OCI-M2 (cell line): Measurements from ENCODE around the gene CDKAL1.
"Not testable (repeated sequence)": the region's sequence is repeated elsewhere in the genome, so short reads cannot be mapped to it uniquely, and the experiment has no call there.

Source experiments
- DNase-seq: peaks from one replicate; lab custom pipeline; 2025; ENCODE audit not compliant: unreplicated experiment; lab: John Stamatoyannopoulos, UW

The CDKAL1 gene

GRCh38 chr6:21222656-21223055, 688.4 kb downstream of the CDKAL1 start:
- no peak for DNase-seq

- no peak for DNase-seq
These were observed 691.7 kb downstream of the CDKAL1 start for GRCh38 chr6:21225912-21226311.

GRCh38 chr6:21227486-21227885, 693.2 kb downstream of the CDKAL1 start:
- no peak for DNase-seq

- DNase-seq: no peak
These were observed 694.2 kb downstream of the CDKAL1 start for GRCh38 chr6:21228411-21228810.

GRCh38 chr6:21228876-21229460, 694.7 kb downstream of the CDKAL1 start:
- no peak for DNase-seq

DNA sequence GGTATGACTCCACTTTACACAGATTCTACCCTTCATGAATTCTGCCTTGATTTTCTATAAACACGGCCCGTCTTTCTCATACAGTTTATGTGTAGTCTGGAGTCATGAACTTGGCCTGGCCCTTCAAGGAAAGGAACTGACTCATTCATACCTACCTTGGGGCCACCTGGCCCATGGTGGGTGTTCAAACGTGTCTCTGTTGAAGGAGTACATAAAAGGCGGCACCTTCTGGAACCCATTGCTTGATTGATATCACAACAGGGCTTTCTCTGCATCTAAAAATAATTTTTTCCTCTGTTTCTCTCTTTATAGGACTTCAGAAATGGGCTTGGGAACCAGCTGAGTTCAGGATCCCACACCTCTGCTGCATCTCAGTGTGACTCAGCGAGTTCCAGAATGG, 696.3 kb downstream of the CDKAL1 start:
- DNase-seq: no peak

DNA sequence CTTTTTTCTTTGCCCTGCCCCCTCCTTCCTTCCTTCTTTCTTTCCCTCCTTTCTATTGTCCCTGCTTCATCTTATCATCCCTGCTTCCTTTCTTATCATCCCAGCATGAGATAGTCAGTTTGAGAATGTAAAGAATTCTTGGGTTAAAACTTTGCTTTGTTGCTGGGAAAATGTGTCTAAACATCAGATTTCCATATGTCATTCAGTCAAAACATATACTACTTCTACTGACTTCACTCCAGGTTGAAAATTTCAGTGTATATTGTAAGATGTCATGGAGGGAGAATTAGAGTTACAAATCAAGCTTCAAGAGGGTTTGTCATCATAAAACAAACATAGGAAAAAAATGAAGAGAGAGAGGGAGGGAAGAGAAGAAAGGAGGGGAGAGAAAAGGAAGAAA, 700.9 kb downstream of the CDKAL1 start:
- no peak for DNase-seq

DNA sequence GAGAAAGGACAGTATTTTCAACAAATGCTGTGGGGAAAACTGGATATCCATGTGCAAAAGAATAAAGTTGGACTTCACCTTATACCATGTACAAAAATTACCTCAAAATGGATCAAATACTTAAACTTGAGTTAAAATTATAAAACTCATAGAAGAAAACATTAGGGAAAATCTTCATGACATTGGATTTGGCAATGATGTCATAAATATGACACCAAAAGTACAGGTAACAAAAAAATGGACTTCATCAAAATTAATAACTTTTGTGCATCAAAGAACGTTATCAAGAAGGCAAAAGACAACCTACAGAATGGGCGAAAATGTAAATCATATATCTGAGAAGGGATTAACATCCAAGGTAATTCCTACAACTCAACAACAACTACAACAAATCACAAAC, 704.0 kb downstream of the CDKAL1 start:
- no peak for DNase-seq

GRCh38 chr6:21240709-21241108, 706.5 kb downstream of the CDKAL1 start:
- no peak for DNase-seq

DNA sequence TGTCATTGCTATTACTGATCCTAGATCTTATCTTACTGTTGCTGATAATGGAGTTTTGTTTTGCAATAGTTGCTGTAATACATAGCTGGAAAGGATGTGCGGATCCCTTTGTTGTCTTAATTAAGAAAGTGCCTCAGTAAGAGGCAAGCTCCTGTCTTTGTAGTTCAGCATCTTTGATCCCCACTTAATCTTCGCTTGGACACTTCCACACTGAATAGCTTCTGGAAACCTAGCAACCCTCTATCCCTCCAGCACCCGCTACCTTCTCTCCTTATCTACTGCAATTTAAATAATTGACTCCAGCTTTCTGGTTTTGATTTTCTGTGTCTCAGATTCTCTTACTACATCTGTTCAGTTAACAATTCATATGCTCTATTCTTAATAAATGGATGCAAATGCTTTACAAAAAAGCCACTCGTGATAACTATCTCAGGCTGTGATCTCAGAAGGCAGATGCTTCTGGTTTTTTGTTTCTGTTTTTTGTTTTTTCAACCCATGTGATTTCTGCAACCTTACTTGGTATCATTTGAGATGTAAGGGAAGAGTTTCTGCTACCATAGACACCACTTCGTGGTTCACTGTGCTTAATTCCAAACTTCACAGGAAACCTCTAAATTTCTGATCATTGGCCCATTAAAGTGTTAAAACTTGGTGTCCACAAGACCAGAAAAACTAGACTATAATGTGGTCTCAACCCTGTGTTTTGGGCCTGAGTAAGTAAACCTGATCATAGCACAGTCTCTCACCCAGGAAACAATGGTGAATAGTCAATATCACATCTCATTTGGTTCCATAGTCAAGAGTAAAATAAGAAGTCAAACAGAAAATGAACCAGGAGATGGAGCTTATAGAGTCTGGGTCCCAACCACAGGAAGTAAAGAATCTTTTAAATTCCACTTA, 707.2 kb downstream of the CDKAL1 start:
- DNase-seq: no peak

GRCh38 chr6:21244897-21245470, 710.7 kb downstream of the CDKAL1 start:
- DNase-seq: no peak

DNA sequence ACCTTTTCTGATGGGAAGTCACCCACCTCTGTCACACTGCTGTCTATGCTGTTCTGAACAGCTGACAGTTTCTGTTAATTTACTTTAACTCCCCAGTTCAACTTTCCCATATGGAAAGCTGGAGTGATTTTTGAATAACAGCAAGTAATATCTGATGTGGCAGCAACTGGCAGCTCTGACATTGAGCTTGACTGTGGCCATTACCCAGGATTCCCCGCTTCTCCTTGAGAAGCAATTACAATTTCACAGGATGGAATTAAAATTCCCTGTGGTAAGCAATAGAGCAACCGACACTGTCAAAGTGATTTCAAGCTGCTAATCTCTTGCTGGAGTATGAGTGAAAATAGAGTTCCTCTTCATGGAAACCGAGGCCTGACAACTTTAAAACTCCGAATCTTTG, 711.2 kb downstream of the CDKAL1 start:
- DNase-seq: no peak

GRCh38 chr6:21246075-21246474, 711.8 kb downstream of the CDKAL1 start:
- DNase-seq: no peak

- not testable (repeated sequence) for DNase-seq
These were observed 720.2 kb downstream of the CDKAL1 start for GRCh38 chr6:21254460-21254859.

DNA sequence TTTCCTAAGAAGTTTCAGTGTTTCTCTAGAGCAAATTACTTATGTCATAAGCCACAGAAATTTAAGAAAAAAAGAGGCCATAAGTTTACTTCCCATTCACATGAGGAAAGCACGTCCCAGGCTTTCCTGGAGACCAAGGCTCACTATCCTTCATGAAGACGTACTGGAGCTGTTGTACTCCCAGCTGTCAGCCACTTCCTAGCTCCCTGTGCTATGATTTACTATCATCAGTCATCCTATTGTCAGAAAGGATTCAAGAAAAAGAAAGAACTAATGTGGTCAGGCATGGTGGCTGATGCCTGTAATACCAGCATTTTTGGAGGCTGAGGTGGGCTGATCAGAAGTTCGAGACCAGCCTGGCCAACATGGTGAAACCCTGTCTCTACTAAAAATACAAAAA, 721.9 kb downstream of the CDKAL1 start:
- DNase-seq: no peak

GRCh38 chr6:21257125-21257524, 722.9 kb downstream of the CDKAL1 start:
- DNase-seq: no peak

DNA sequence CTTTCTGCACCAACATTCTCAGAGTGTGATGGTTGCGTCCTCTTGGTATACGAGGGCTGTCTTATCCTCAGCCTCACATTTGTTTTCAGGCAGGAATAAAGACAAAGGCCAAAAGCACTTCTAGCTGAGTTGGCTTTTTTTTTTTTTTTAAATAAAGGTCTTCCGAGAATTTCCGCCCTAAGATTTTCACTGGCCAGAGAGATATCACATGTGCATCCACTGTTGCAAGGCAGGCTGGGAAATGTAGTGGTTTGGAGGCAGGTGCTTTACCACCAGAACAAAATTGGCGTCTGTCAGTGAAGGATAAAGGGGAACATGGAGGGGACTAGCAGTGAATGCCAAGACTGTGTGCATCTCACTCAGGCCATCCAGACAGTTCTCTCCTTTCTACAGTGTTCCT, 724.4 kb downstream of the CDKAL1 start:
- DNase-seq: no peak

- no peak for DNase-seq
These were observed 725.4 kb downstream of the CDKAL1 start for GRCh38 chr6:21259660-21260059.

DNA sequence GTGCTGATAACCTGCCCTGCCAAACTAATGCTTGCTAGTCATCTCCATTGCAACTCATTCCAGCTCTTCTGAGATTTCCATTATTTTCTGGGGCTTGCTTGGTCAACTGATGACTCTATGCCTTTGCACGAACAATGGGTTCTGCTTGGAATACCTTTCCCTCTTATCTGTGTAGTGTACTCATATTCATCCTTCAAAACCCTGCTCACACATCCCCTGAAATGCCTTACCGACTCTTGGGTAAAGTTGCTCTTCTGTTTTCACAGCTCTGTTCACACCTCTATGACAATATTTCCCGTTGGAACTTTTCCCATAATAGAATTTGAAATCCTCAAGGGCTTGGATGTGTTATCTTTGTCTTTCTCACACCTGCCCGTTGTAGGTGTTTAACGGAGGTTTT, 728.2 kb downstream of the CDKAL1 start:
- no peak for DNase-seq

DNA sequence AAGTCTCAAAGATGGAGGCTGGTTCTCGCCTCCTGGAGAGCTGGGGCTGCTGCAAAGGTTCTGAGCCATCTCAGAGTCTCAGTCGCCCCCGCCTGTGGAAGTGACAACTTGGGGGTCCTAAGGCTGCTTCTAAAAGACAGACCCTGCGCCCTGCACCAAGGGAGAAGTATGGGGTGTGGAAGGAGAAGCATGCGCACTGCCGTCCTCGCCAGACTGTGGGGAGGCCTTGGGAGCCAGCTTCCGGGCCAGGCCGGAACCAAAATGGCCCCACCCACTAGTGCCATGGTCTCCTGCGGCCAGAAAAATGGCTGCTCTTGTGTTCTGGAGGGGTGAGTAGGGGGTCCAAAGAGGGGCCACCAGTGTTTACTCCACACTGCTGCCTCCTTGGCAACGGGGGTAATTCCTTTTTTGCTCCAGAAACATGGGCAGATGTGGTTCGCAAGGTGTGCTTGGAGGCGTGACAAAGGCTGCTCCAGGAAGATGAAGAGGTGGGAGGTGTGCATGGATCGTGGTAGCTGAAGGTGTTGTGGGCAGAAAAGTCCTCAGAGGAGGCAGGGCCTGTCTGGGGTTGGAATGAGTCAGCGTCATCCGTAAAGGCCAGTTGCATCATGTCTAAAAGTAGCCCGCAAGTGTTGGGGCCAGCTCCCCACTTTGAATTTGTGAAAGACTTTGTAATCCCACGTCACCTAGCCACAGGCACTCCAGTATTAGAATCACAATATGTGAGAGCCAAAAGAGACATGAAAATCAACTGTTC, 729.5 kb downstream of the CDKAL1 start:
- no peak for DNase-seq

- no peak for DNase-seq
These were observed 730.2 kb downstream of the CDKAL1 start for GRCh38 chr6:21264288-21265033.
